ENCODE results near the gene GNG12.

DNA sequence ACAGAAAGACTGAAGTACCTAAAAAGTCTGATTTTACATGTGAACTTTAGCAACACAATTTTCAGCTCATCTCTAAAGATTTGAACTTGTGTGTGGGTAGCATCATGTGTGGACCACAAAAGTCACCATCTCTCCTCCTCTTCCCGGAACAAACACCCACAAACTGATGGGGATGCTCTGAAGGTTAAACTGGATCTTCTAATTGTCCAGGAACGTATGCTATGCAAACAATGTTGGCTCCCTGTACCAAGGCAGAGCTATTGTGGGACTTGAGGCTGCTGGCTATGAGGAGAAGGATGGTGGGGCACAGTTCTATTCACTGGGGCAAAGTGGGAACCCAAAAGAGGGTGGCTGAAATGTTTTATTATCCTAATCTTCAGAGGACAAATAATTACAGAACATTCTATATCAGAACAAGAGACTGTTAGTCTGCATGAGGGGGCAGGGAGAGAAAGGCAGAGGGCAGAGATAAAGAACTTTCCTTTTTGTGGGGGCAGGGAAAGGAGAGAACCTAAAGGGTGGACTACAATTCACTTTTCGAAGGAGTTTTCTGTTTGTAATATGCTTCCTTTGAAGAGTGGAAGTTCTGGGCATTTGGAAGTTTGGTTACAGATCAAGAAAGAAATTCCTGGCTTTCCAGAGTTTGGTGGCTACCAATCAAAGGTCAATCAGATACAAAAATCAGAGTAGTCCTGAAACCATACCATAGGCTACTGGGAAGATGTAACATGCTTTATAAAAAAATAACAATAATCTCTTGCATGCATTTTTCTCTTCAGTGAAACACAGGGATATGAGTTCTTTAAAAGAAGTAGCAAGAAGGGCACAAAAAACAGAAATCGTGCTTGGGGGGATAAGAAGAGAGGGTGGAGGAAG lies 85.4 kb downstream of the GNG12 start:
- TF ChIP-seq POLR2A (IDR thresholded peaks at IDR 0.05; ENCODE audit: low read depth, low read length) (no peak), TAF1 (IDR thresholded peaks at IDR 0.05; ENCODE audit: borderline replicate concordance, low read depth, low read length) (no peak)
